Measurements from ENCODE around the gene WNT9A.

The WNT9A gene

GRCh38 chr1:227954163-227954850, 6.6 kb upstream of the WNT9A start:
- no peak for DNase-seq (ENCODE audit: low spot score)

- DNase-seq (ENCODE audit: low spot score), result no peak
Measured at GRCh38 chr1:227953022-227953412, 5.3 kb upstream of the WNT9A start.

DNA sequence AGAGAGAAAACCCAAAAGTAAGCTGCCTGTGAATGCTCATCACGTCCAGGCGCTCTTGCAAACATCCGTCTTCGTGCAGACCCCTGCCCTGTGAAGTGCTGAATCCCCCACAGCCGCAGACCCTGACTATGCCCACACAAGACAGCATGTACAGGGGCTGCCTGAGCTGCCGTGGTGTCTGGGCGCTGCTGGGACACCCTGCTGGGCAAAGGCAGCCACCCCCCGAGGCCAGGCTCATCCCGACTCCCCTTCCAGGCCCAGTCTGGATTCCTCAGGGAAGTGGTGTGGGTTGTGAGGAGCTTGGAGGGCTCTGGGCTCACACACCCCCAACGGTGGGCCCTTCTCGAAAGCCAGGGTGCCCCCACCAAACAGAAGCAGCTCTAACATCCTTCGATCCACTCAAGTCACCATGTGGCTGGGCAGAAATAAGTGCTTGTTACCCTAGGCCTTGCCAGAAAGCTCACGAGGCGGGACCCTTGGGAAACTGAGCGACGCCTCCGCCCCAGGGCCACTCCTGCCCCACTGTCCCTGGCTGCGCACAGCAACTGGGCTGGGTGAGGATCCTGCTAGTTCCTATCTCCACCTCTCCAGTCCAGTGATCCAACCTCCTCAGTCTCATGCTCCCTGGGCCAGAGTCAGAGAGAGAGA, 4.8 kb upstream of the WNT9A start:
- DNase-seq (ENCODE audit: low spot score), result no peak

GRCh38 chr1:227951624-227952373, 4.1 kb upstream of the WNT9A start:
- DNase-seq (ENCODE audit: low spot score), result no peak

DNA sequence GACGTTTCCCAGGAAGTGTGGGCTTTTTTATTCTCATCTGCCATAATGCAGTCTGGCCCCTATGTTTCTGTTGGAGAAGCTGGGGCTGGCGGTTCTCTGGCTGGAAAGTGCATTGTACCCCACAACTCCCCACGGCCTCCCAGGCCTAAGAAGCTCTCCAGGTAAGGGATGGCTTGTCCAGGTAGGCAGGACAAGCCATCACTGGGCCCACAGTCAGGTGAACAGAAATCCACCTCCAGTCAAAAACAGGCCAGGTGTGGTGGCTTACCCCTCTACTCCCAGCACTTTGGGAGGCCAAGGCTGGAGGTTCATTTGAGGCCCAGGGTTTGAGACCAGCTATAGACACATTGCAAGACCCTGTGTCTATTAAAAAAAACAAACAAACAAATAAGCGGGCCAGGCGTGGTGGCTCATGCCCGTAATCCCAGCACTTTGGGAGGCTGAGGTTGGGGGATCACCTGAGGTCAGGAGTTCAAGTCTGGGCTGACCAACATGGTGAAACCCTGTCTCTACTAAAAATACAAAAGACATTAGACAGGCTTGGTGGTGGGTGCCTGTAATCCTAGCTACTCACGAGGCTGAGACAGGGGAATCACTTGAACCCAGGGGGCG, 3.1 kb upstream of the WNT9A start:
- no peak for DNase-seq (ENCODE audit: low spot score)

- no peak for DNase-seq (ENCODE audit: low spot score)
Measured at GRCh38 chr1:227949954-227950734, 2.4 kb upstream of the WNT9A start.

DNA sequence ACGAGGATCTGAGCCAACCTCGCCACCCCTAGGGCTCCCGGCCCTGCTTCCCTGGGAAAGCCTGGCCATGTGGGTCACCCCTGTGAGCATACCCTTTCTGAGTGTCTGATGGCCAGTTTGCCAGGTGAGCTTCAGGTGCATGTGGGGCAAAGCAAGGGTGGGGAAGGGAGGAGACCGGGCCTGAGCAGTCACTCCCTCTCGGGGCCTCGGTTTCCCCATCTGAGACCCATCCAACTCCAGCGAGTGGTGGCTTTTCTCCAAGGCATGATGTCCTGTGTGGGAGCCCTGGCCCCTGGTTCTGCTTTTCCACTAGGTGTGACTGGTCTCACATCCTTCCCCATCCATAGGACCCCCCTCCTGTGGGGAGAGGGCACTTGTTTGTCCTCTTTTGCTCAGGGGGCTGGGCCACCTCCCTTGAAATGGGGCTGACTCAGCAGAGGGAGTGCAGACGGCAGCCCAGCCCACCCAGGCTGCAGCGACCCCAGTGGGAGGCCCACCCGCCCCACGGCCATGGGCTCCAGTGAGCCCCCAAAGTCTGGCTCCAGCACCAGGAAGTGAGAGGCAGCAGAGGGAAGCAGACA, 1.7 kb upstream of the WNT9A start:
- DNase-seq (ENCODE audit: low spot score), result no peak

- no peak for DNase-seq (ENCODE audit: low spot score)
Measured at GRCh38 chr1:227948493-227949260, 945 bp upstream of the WNT9A start.

- DNase-seq (ENCODE audit: low spot score), result no peak
Measured at GRCh38 chr1:227947386-227947675, 401 bp downstream of the WNT9A start.

- DNase-seq (ENCODE audit: low spot score), result peak; percentile 41
Measured at GRCh38 chr1:227946624-227947385, 927 bp downstream of the WNT9A start.

GRCh38 chr1:227945891-227946623, 1.7 kb downstream of the WNT9A start:
- no peak for DNase-seq (ENCODE audit: low spot score)

DNA sequence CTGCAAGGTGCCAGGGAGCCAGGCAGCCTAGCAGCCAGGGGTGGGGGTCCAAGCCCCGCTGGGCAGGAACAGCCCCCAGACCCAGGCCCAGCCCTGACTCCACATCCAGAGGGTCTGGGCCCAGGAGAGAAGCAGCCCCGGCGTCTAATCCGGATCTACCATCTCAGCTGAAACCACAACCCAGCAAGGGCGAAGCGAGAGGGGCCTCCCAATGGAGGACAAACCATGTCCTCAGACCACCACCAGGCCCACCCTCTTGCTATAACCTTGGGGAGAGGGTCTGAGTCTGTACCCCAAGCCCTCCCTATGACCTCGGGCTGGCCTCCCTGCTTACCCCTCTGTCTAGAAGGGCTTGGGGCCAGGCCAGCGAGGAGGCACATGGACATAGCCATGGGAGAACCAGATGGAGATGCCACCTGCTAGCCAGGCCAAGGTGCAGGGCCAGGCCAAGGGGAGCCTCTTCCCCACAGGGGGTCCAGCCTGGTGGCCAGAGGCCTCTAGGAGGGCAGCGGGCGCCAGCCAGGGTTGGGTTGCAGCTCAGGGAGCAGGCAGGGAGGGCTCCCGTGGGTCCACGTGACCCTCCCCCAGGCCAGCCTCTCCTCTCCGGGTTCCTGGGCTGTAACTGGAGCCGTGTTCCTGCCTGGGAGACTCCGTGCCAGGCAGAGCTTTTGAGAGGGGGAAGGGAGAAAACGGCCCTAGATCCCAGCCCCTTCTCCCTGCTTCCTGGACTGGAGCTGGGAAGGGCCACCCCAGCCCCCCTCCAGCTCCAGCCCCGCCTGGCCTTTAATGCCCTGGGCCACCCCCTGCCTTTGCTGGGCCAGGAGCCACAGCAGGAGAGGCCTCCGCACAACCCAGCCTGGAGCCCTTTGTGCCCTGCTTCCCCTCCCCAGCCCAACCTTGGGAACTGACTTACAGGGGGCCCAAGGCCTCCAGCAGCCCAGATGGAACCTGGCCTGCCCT, 2.5 kb downstream of the WNT9A start:
- DNase-seq (ENCODE audit: low spot score), result no peak

- no peak for DNase-seq (ENCODE audit: low spot score)
Measured at GRCh38 chr1:227944090-227944930, 3.4 kb downstream of the WNT9A start.

GRCh38 chr1:227943381-227944089, 4.2 kb downstream of the WNT9A start:
- no peak for DNase-seq (ENCODE audit: low spot score)

GRCh38 chr1:227942716-227943261, 4.9 kb downstream of the WNT9A start:
- DNase-seq (ENCODE audit: low spot score), result no peak

DNA sequence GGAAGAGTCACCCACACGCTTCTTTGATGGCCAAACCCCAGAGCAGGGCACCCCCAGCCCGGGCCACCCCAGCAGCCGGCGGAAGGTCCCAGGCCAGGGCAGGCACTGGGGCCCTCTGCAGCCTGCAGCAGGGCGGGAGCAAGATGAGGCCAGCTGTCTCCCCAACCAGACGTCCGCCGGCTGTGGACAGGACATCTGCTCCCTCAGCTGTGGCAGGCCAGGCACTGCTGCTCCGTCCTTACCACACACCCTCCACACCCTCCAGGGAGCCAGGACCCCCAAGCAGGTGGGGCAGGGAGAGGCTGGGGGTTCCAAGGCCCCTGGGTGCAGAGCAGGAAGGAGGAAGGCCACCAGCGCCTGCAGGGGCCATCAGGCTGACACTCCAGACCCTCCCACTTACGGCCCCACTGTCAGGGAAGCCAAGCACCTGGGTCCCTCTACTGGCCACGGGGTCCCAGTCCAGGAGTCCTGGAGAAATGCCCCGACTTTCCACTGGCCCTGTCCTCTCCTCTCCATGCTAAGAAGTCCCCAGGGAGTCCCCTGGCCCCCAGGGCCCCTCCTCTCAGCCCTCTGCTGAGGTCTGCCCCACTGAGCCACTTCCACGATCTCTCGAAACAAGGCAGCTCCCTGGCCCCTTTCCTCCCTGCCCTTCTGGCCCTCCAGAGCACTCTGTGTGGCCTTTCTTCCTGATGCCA, 5.6 kb downstream of the WNT9A start:
- DNase-seq (ENCODE audit: low spot score), result no peak
